Astrocyte of the hippocampus (primary cell): Measurements from ENCODE around the gene NUDT7.

ENCODE experiments used
- DNase-seq: peaks from one replicate; pipeline ENCODE4 v3.0.0; 2011; ENCODE audit warnings: low read depth, low spot score

The NUDT7 gene

DNA sequence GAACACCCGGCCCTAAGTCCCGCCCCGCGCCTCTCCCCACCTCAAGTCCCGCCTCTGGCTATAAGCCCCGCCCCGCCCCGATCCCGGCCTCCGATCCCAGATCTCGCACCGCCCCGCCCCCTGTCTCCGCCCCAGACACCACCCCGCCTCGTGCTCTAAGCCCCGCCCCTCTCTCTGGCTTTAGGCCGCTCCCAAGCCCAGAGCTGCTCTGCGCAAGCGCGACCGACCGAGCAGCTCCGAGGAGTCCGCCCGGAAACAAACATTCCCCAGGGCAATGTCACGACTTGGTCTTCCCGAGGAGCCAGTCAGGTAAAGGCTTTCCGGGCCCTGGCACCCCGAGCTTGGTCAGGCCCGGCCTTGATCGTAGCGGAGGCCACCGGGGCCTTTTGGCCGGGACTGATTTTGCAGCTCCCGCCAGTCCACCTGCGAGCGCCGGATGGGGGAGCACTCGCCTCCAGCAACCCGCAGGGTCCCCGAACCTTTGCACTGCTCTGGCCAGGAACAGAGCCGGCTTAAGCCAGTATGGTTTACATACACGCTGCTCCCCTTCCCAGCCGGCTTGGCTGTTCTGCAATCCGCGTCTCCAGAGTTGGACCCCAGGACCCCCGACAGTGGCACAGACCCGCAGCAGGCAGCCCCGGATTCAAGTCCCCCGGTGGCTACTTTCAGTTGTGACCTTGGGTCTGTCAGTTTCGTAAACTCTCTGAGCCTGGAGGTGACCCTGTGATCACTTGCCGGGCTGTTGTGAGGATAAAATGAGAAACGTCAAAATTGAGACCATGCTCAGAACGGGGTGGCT lies at the start of gene NUDT7:
Gene NUDT7, plus strand, starts transcription at position 206 of the 799 bp plus-strand sequence. Its CDS starts 69 bp downstream, at position 275.
- peak; percentile 99 for DNase-seq

DNA sequence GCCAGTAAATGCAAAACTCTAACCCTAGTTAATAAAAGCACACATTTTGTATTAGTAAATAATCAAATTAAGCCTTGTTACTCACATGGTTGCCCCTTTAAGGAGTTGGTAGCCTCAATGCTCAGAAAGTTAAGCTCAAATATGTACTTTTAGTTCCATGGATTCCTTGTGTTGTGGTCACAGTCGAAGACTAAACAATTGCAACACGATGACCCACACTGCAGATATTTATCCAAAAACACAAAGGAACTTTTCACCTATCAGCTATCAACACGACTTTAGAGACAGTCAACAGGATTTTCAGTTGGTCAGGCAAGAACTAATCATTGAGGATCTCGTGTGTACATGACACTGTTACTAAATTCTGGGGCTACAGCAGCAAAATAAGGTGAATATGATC lies 47.4 kb upstream of the NUDT7 start:
- peak; percentile 45 for DNase-seq

DNA sequence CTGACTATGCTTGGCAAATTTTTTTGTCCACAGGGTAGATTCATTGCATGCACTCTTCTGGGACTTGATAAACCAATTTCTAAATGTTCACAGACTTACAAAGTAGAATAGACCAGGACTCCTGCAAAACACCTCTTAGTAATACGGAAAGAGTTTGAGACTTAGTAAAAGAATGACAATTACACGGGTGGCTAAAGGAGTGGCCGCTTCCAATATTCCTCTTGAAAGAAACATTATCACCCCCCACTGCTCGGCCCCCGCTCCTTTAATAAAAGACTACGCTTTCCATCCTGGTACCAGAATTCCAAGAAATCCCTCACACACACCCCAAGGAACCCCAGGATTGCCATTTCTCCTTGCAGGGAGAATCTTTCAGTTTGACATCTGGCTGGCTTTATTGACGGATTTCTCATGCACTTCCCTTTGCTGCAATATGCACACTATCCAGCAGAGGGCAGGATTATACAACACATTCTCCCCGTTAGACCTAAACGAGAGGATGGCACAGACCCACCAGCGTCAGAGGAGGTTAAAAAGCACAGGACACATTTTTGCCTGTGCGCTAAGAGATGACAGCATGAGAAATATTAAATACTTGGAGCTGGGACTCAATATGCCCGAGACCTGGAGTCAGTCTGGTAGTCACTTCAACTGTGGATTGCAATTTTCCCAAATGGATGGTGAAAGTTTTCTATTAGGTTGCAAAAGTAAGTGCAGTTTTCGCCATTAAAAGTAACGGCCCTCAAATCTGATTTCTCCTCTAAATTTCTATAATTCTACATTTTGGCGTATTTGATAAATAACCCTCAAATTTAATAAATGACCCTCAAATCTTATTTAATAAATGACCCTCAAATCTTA lies 46.6 kb upstream of the NUDT7 start:
- peak; percentile 86 for DNase-seq

DNA sequence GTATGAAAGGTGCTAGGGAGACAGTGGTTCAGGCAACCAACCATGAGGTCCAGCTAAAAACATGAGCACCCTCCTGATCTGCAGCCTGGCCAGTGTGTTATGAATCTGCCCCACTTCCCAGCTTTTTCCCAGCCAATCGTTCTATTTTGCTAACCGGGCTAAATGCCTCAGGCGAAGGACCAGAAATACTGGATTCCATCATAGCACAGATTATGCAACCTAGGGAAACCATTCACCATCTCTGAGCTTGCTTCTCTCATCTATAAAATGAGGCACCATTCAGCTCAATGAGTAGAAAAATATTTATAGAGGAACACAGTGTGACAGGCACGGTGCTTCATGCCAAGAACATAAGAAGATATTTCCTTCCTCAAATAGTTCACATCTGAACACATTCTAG lies 45.2 kb upstream of the NUDT7 start:
- DNase-seq = no peak

DNA sequence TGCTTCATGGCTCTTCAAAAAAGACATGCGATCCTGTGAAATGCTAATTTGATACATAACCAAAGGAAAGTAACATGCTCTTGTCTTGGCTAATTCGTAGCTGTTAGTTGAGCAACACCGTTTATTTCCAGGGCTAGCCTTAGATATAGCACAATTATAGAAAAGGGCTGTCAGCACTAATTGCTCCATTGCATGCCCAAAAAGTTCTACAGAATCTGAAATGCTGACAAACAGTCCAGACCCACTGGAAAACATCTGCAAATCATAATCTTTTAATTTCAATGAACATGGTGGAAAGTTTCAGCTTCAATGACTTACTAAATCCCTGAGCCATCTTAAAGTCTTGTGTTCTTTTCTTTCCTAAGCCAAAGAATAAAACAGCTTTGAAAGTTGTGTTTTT lies 42.9 kb upstream of the NUDT7 start:
- no peak for DNase-seq

DNA sequence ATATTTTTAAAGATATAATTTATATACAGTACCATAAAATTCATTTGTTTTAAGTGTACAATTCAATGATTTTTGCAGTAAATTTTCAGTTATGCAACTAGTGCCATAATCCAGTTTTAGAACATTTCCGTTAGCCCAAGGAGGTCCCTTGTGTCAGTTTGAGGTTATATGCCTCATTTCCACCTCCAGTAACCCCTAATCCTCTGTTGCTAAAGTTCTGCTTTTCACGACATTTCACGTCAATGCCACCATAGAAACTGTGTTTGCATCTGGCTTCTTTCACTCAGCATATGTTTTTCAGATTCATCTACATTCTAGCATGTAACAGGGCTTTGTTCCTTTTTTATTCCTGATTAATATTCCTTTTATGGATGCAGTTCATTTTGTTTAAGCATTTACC lies 42.4 kb upstream of the NUDT7 start:
- DNase-seq = no peak

DNA sequence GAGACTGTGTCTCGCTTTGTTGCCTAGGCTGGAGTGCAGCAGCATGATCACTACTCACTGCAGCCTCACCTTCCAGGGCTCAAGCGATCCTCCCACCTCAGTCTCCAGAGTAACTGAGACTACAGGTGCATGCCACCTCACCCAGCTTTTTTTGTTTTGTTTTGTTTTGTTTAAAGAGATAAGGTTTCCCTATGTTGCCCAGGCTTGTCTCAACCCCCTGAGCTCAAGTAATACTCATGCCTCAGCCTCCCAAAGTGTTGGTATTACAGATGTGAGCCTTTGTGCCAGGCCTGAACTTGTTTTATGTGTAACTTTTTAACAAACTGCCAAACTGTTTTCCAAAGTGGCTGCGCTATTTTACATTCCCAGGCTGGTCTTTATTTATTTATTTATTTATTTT lies 41.8 kb upstream of the NUDT7 start:
- no peak for DNase-seq

DNA sequence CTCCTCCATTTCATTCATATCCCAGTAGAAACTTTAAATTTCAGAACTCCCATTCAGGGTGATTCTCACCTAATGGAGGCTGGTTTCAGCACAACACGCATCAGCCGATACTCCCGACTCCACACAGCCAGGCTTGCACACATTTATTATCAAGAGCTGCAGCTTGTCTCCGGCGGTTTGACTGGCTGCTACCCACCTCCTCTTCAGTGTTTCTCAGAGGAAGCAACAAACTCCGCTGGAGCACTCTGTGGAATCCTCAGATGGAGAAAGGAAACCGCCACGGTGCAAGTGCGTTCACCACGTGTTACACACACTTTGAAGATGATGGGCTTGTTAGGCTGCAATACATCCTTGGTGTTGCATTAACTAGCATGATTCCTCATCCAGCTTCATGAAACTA lies 39.7 kb upstream of the NUDT7 start:
- no peak for DNase-seq

DNA sequence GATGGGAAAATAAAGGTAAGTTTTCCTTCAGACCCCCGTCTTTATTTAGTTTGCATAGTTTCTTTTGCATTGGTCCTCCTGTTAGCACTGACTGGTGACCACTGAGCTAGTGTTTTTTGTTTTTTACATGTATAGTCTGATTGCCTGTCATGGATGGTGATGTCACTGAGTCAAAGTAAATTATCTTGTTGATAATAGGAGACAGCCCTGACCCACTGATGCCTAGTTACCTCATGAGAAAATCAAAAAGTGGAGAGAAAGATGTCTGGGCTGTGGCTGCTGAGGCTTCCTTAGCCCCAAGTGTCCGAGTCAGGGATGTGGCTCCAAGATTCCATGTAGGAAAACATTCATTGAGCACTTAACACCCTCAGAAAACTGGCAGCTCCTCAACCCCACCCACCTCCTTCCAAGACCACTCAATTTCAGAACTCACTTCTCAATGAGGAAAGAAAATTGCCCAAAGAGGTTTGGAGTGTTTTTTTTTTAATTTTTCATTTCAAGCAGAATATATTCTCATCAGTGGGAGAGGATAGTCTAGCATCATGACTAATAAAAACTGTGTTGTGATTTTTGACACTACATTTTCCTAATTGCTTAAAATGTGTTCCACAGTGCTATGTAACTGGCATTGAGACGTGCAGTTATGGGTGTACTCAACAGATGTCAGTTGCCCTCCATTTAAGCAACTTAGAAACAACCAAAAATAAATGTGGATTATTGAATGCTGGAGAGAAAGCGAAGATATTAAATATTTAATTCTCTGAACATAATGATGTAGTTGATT lies 38.7 kb upstream of the NUDT7 start:
- DNase-seq = no peak

DNA sequence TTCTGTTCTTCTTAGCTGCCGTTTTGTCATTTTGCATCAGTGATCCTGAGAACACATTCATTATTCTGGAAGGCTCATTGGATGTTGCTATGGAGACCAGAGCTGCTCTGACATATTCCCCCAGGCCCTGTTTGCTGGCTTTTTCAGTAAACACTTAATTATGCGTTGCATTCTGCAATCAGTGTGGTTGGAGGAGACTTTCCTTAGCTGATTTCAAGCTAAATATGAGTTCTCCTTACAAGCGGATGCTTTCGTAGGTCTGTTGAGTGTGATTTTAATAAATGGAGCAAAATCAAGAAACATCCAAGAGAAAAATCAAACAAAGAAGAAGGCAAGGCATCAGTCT lies 38.2 kb upstream of the NUDT7 start:
- DNase-seq = peak; percentile 6

DNA sequence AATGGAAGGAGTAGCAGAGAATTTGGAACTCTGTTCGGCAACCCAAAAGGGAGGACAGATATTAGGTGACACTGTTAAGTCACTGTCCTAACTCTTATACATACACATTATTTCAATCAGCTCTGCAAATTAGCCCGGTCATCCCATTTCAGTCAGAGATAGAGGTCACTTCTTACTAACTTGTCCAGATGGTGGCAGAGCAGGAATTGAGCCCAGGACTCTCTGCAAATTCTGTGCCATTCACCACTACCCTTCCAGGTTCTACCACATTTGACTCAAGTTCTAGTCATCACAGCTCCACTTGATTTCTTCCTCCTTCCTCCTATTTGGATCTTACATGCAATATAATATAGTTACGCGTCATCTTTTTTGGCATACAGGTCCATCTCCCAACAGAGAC lies 35.9 kb upstream of the NUDT7 start:
- DNase-seq = no peak

DNA sequence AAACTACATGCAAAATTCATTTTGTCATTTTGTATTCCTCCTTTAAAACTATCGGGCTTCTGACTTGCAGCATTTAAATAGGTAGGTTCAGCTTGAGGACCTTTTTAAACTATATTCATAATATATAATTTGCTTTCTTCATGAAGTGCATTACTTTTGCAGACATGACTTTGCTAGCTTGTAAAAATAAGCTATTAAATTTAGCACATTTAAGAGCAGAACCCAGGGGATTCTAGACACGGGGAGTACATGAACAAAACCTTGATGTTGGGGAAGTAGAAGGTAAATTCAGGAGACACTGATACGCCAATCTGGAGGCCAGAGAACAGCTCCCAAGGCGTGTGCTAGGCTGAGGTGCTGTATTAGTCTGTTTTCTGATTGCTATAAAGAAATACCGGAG lies 32.3 kb upstream of the NUDT7 start:
- DNase-seq = no peak

DNA sequence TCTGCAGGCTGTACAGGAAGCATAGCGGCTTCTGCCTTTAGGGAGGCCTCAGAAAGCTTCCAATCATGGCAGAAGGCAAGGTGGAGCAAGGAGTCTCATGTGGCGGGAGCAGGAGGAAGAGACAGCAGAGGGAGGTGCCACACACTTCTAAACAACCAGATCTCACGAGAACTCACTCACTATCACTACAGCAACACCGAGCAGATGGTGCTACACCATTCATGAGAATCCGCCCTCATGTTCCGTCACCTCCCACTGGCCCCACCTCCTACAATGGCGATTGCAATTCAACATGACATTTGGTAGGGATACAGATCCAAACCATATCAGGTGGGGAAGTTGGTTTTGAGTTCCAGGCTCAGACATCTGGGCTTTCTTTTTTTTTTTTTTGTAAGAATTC lies 31.9 kb upstream of the NUDT7 start:
- no peak for DNase-seq

DNA sequence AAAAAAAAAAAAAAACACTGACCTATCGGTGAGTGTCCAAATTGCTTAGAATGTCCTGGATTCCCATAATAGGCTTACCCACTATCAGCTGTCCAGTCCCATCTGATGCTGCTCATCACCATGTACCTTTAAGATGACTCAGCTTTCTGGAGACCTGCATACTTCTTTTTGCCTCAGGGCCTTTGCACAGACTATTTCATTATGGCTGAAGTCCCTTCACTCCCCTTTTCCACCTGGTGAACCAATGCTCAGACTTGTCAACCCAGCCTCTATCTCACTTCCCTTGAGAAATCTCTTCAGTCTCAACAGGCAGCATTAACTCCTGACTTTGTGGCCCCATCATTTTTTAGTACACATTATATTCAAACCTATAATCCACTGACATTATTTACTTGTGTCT lies 29.7 kb upstream of the NUDT7 start:
- no peak for DNase-seq

DNA sequence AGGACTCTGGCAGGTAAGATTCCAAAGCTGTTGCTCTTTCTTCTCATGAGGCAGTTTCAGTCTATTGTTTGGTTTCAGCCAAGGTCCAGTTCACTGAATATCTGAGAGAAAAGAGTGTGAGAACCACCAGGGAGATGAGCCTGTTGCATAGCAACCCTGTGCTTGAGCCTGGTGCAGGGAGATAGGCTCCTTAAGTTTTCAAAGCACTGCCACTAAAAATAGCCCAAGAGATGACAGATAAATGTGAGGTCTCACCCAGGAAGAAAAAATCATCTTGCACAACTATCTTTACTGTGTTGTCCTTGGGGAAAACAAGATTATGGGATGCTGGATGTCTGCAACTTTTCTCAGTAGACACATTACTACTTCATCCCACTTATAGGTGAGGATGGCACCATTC lies 26.2 kb upstream of the NUDT7 start:
- DNase-seq = no peak

DNA sequence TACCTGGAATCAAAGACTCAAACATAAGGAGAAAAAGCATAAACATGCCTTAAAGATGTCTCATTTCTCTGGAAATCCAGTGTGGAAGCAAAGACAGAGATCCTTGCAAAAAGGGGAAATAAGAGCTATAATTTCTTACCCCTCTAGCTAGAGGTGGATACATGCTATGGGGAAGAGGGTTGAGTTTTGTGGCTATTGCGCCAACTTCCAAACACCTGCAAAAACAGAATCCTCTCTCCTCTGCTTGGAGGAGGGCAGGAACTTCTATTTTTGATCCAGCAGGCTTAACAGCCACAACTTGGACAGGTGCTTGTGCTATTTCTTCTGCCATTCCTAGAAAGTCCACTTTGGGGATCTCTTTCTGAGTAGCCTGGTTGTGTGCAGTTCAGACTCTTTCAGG lies 21.5 kb upstream of the NUDT7 start:
- no peak for DNase-seq

DNA sequence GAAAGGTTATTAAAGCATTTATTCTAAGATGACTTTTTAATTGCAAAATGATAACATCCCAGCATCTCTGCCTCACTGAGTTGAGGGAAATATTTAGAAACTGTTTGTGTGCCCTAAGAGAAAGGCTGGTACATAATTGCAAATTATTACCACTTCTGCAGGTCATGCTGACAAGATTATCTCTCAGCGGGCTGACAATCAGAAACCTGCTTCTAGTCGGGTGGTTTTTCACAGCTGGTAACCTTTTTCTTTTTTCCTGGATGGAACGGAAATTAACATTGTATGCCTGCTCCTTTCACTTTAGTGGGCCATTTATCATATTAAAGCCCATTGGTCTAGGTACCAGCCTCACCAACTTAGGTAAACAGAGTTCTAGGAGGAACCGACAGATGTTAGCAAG lies 17.0 kb upstream of the NUDT7 start:
- no peak for DNase-seq

DNA sequence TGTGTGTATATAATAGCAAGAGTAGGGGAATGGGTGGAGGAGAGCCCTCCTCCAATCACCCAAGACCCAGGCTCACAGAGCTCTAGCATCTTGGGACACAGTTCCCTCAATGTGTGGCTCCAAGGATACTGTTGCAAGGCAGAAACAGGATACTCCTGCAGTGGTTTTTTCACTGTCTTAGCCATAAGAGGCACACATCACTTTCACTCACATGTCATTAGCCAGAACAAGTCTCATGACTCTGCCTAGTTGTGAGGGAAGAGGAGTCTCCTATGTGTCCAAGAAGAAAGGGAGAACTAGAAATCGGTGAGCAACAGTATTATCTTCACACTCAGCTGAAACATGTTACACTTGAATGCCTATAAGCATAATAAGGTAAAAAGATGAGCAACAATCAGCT lies 11.1 kb upstream of the NUDT7 start:
- no peak for DNase-seq

DNA sequence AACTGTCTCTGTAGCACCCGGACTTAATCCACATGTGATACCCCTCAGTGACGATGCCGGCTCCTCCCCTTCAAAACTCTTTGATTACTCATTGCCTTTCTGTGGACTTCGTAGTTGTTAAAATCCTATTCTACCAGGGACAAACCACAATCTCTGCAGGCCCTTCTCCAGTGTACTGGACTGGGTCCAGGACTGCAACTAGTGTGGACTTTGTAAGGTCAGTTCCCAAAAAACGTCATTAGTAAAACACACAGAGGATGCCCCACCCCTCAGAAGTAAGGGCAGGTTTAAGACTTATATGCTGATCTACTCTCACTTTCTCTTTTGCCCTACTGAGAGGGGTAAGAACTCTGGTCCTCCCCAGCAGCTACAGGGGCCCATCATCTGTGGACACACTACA lies 10.5 kb upstream of the NUDT7 start:
- DNase-seq = peak; percentile 61

DNA sequence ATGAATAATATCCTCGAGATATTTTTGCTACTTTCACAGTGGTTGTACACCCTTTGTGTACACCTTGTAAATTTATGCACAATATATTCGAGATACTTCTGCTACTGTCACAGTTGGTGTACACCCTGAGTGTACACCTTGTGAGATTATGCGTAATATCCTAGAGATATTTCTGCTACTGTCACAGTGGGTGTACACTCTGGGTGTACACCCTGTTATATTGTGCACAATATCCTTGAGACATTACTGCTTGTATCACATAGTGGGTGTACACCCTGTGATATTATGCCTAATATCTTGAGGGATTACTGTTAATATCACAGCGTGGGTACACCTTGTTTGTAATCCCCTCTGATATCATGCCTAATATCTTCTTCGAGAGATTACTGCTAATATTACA lies 7.2 kb upstream of the NUDT7 start:
- no peak for DNase-seq

DNA sequence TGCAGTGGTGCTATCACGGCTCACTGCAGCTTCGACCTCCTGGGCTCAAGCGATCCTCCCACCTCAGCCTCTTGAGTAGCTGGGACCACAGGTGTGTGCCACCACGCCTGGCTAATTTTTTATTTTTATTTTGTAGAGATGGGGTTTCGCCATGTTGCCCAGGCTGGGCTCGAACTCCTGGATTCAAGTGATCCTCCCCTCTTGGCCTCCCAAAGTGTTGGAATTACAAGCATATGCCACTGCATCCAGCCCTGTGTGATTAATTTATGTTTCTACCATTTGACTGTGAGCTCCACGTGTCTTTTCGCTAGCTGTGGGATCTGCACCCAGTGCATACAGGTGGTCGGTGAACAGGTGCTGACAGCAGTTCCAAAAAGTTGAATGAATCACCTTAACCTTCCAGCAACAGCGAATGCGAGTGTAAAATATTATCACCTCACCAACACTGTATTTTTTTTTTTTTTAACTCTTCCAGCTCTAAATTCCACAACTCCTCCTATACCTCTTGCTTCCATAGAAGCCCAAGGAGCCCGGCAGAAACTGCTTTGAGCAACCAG lies 484 bp upstream of the NUDT7 start:
- DNase-seq = no peak

DNA sequence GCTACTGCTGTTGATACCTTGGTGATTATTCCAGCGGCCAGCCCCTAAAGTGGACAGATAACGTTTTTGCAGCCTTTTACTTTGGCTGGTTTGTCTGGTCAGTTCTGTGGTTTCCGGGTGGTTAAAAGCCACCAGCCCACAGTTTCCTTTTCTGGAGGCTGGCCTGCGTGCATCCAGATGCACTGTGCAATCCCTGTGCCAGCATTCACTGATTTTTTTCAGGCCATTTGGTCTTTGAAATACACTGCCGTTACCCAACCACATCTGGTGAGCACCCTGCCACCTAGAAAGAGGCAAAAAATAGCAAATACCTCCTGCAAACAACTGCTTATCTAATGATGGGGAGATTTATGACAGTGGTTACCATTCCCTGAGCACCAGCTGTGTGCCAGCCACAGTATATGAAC lies 797 bp downstream of the NUDT7 start:
- DNase-seq = peak; percentile 42
